Activated CD4-positive, alpha-beta memory T cell treated with anti-CD3 and anti-CD28 coated beads, Interleukin-2, amount 10 ng/mL, durations not matched to agents 7 days and 5 days (primary cell): ENCODE measurements around the gene BCL2L2. TPM values are rescaled to one million over a fixed set of nuclear protein-coding genes. Genes with fewer than 3 reads are reported as not detected.
A peak's percentile ranks its signal among the peaks of the same experiment; 100 is the strongest.

ENCODE experiments used
- CTCF ChIA-PET: fragments of 350-600 bp; sonication (Branson Sonifier 250); formaldehyde crosslinking; loops from one replicate; lab custom pipeline; 2021; ENCODE audit warnings: antibody characterized with exemption, inconsistent platforms; lab: Charles Lee
- POLR2A ChIA-PET: fragments of 350-600 bp; sonication (Branson Sonifier 250); formaldehyde crosslinking; loops from one replicate; lab custom pipeline; 2021; ENCODE audit warnings: antibody characterized with exemption; lab: Charles Lee
- DNase-seq: peaks from one replicate; pipeline ENCODE4 v3.0.0-alpha.2; 2020
- H3K27ac Mint-ChIP-seq: one replicate; pipeline ENCODE4 v1.8.0; 2021; ENCODE audit warnings: mild to moderate bottlenecking, mixed read lengths
- H3K27me3 Mint-ChIP-seq: one replicate; pipeline ENCODE4 v1.8.0; 2021; ENCODE audit warnings: mixed read lengths
- H3K36me3 Mint-ChIP-seq: one replicate; pipeline ENCODE4 v1.8.0; 2021; ENCODE audit warnings: low read depth, mixed read lengths
- H3K4me1 Mint-ChIP-seq: one replicate; pipeline ENCODE4 v1.8.0; 2021; ENCODE audit warnings: mixed read lengths
- H3K4me3 Mint-ChIP-seq: one replicate; pipeline ENCODE4 v1.8.0; 2021; ENCODE audit warnings: mild to moderate bottlenecking, mixed read lengths
- H3K9me3 Mint-ChIP-seq: one replicate; pipeline ENCODE4 v1.8.0; 2021; ENCODE audit warnings: mixed read lengths
- total RNA-seq, 2 experiments: library from RNA; stranded (reverse); gene quantifications; one replicate each; pipeline ENCODE4 v1.2.3, GENCODE V29; 2021

Gene BCL2L2
- total RNA-seq, 2 experiments from 2014 or later: 2.1 to 4.1 TPM

- H3K4me3 Mint-ChIP-seq: no peak overlapping the region
- CTCF ChIA-PET: interaction anchor here (1.2 kb wide), 1 partner anchor 9 kb away, joined by 5 read pairs; no protein-coding TSS in a partner anchor
- no peaks in the 10 kb centered on the region for H3K36me3 Mint-ChIP-seq
- peaks cover 29% of the 10 kb centered on the region for H3K27me3 Mint-ChIP-seq
- no peak for DNase-seq
- peaks cover 6% of the 10 kb centered on the region for H3K9me3 Mint-ChIP-seq
- no peak overlapping the region for H3K27ac Mint-ChIP-seq
- POLR2A ChIA-PET: interaction anchor here (0.9 to 1.0 kb wide), 2 partner anchors 9 to 15 kb away, joined by 3 to 5 read pairs; partner anchors contain the start of gene PABPN1
- H3K4me1 Mint-ChIP-seq: no peaks in the 10 kb centered on the region
Observed at GRCh38 chr14:23335623-23336022, 29.0 kb downstream of the BCL2L2 start.

DNA sequence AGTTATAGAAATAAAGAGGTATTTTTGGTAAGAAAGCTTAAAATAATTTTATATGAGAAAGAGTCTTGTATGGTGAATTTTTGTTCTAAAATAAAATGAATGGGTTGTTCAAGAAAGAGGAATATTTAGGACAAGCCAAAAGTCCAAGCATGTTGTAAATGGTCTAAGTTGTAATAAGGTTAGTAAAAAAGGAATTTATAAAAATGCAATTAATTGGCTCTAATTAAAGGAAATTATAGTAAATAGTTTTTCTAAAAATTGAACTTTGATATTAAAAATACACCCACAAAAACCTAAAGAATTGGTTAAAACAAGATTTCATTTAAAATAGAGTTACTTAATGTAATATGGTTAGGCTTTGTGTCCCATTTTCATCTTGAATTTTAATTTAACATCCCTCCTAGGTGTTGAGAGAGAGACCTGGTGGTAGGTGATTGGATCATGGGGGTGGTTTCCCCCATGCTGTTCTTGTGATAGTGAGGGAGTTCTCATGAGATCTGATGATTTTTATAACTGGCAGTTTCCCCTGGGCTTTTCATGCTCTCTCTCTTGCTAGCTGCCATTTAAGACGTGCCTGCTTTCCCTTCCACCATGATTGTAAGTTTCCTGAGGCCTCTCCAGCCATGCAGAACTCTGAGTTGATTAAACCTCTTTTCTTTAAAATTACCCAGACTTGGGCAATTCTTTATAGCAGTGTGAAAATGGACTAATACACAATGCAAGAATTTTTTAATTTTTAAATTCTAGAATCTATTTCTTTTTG lies 33.1 kb downstream of the BCL2L2 start:
- no peak for DNase-seq
- POLR2A ChIA-PET: interaction anchor here (0.7 kb wide), 1 partner anchor 53 kb away, joined by 3 read pairs; no protein-coding TSS in a partner anchor

GRCh38 chr14:23344481-23344880 lies 37.8 kb downstream of the BCL2L2 start:
- ChIA-PET CTCF (interaction anchor here (1.2 kb wide), 1 partner anchor 35 kb away, joined by 3 read pairs; no protein-coding TSS in a partner anchor), POLR2A (no interaction called here)
- H3K9me3 Mint-ChIP-seq: peaks cover 3% of the 10 kb centered on the region
- H3K4me3 Mint-ChIP-seq: no peak overlapping the region
- no peak for DNase-seq
- no peaks in the 10 kb centered on the region for H3K4me1 Mint-ChIP-seq
- H3K27me3 Mint-ChIP-seq: peaks cover 14% of the 10 kb centered on the region
- no peaks in the 10 kb centered on the region for H3K36me3 Mint-ChIP-seq
- no peak overlapping the region for H3K27ac Mint-ChIP-seq

More for the DNA sequence above, 33.1 kb downstream of the BCL2L2 start:
- H3K27ac Mint-ChIP-seq: no peak overlapping the region
- no peak overlapping the region for H3K4me3 Mint-ChIP-seq
- no peaks in the 10 kb centered on the region for H3K36me3 Mint-ChIP-seq
- peaks cover 6% of the 10 kb centered on the region for H3K9me3 Mint-ChIP-seq
- H3K4me1 Mint-ChIP-seq: no peaks in the 10 kb centered on the region
- peaks cover 35% of the 10 kb centered on the region for H3K27me3 Mint-ChIP-seq
- CTCF ChIA-PET: no interaction called here

DNA sequence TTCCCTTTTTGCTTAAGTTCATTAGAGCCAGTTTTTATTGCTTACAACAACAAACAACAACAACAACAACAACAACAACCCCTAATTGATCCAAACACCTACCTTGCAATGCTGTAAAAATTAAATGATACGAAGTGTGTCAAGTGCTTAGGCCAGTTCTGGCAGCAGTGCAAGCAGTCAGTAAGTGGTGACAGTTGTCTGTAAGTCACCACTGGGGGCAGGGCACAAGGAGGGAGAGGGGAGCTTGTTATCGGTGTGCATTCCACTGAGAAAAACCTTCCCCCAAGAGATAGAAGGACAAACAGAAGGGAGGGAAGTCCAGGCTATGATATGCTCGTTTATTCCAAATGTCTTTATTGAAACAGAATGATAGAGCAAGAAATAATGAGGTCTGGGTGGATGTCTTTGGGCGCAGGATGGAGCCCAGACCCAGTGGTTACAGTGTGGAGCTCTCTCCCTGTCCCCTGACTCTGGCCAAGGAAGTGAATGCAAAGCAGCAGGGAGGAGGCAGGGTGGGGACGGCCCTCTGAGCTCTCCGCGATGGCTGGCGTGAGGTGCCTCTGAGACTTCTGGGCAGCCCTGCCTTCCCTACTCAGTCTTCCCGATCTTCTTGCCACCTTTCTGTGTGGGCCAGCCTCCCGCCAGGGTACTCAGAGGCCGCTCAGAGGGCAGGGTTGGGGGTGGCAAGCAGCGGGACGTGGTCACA lies 39.5 kb downstream of the BCL2L2 start:
- ChIA-PET POLR2A (no interaction called here), CTCF (interaction anchor here (0.6 to 2.1 kb wide), 6 partner anchors 8 to 522 kb away, joined by 3 to 6 read pairs (median 4); partner anchors contain the start of gene PABPN1)
- no peak for DNase-seq
- peaks cover 18% of the 10 kb centered on the region for H3K27me3 Mint-ChIP-seq
- no peak overlapping the region for H3K4me3 Mint-ChIP-seq
- H3K27ac Mint-ChIP-seq: no peak overlapping the region
- H3K4me1 Mint-ChIP-seq: peaks cover 4% of the 10 kb centered on the region
- H3K9me3 Mint-ChIP-seq: no peaks in the 10 kb centered on the region
- H3K36me3 Mint-ChIP-seq: no peaks in the 10 kb centered on the region

GRCh38 chr14:23346693-23347405 lies 40.2 kb downstream of the BCL2L2 start:
- Mint-ChIP-seq H3K4me3 (no peak overlapping the region), H3K27ac (no peak overlapping the region), H3K36me3 (no peaks in the 10 kb centered on the region), H3K4me1 (peaks cover 6% of the 10 kb centered on the region), H3K27me3 (peaks cover 23% of the 10 kb centered on the region), H3K9me3 (no peaks in the 10 kb centered on the region)
- DNase-seq: no peak
- CTCF ChIA-PET: interaction anchor here (0.6 to 2.1 kb wide), 2 partner anchors 25 to 45 kb away, joined by 4 to 6 read pairs; partner anchors contain the start of gene PABPN1
- POLR2A ChIA-PET: no interaction called here

DNA sequence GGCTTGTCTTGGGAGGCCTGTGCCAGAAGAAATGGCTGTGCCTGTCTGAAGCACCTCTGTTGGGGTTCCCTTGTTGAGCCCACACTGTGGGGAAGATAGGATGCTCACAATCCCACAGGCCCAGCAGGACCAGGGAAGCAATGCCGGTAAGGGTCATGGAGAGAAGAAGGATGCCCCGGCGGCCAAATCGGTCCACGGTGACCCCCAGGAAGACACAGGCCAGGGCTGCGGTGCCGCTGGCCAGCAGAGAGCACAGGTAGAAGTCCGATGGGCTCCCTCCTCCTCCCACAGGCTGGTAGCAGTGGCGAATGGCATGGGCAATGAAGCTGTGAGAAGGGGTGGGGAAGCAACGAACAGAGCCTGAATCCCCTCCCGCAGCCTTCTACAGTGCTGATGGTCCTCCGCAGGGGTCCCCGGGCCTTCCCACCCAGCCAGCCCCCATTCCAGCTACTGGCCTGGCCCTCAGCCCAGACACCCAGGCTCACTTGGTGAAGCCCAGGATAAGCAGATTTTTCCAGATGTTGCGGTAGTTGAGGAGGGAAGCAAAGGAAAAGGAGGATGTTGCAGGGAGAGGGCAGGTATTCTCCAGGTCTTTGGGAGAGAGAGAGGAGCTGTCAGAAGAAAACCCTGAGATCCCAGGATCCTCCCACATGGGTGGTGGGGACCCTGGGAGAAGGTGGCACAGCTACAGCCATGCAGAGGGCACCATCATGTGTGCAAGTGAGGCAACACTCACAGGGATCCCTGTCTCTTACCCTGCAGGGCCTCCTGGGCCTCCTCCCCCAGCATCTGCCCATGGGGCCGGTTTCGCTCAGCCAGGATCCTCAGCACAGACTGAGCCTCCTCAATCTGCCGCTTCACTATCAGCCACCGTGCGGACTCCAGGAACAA lies 41.0 kb downstream of the BCL2L2 start:
- Mint-ChIP-seq H3K27me3 (peaks cover 19% of the 10 kb centered on the region), H3K36me3 (no peaks in the 10 kb centered on the region), H3K4me3 (no peak overlapping the region), H3K9me3 (no peaks in the 10 kb centered on the region), H3K4me1 (peaks cover 6% of the 10 kb centered on the region), H3K27ac (no peak overlapping the region)
- DNase-seq: no peak
- ChIA-PET POLR2A (no interaction called here), CTCF (interaction anchor here (2.1 kb wide), 1 partner anchor 26 kb away, joined by 4 read pairs; the partner anchor contains the start of gene PABPN1)

- Mint-ChIP-seq H3K4me3 (no peak overlapping the region), H3K36me3 (no peaks in the 10 kb centered on the region), H3K27me3 (peaks cover 25% of the 10 kb centered on the region), H3K9me3 (no peaks in the 10 kb centered on the region), H3K27ac (no peak overlapping the region), H3K4me1 (peaks cover 9% of the 10 kb centered on the region)
- POLR2A ChIA-PET: no interaction called here
- CTCF ChIA-PET: no interaction called here
- no peak for DNase-seq
Observed at GRCh38 chr14:23348297-23348655, 41.6 kb downstream of the BCL2L2 start.

DNA sequence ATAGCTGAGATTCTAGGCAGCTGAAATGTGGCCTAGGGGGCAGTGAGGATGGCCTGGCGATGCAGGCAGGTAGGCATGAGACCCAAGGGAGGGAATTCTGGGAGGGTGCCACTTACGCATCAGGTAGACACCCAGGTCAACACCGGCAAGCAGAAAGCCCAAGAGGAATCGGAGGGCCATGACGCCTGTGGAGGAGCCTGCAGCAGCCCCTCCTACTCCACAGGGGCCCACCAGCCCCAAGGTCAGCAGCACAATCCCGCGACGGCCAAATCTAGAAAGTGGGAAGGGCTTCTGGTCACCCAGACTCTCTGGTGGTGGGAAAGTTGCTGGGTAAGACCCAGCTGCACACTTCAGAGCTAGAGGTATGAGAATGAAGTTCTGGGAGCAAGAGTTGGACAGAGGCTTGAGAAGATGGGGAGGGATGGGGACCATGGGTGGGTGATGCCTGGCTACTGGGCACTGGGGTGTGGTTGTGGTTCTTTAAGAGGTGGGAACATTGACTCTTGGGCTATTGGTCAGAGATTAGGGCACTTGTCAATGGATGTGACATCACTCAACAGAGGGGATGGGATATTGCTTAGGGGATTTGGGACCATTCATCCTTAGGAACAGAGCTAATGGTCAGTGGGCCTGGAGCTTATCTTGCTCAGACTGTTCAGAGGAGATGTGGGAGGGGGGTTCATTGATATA lies 42.7 kb downstream of the BCL2L2 start:
- ChIA-PET CTCF (no interaction called here), POLR2A (no interaction called here)
- Mint-ChIP-seq H3K36me3 (no peaks in the 10 kb centered on the region), H3K9me3 (no peaks in the 10 kb centered on the region), H3K27ac (no peak overlapping the region), H3K27me3 (peaks cover 35% of the 10 kb centered on the region), H3K4me1 (peaks cover 11% of the 10 kb centered on the region), H3K4me3 (no peak overlapping the region)
- no peak for DNase-seq

DNA sequence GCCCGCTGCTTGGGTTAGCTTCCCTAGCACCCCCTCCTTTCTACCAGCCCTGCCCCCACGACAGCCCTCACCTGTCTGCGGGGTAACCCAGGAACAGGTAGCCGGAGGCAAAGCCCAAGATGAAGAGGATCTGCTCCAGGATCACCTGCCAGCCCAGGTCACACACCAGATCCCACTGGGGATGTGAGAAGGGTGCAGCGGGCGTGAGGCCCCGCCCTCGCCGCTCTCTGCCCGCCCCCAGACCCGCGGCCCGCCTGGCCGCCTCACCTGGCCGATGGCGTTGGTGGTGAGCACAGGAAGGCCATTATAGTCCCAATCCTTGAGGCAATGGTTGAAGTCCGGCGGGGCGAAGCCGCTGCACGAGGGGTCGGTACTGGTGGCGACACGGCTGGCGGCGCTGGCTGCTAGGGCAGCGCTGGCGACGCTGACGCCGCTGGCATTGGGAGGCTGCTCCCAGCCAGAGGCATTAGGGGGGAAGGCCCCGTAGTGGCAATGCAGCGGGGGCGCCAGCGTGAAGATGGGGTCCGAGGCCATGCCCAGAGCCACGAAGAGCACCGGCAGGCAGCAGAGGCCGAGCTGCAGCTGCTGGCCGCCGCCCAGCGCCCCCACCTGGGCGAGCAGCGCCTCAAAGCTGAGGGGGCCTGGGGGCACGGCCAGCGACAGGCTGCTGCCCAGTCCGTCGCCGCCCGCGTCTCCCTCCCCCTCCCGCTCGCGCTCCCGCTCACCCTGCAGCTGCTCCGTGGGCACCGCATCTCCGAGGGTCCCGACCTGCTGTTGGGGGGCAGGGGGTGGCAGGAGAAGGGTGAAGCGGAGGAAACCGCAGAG lies 45.3 kb downstream of the BCL2L2 start:
- DNase-seq: no peak
- Mint-ChIP-seq H3K27ac (no peak overlapping the region), H3K9me3 (no peaks in the 10 kb centered on the region), H3K4me1 (peaks cover 11% of the 10 kb centered on the region), H3K36me3 (no peaks in the 10 kb centered on the region), H3K27me3 (peaks cover 51% of the 10 kb centered on the region), H3K4me3 (peak overlapping the region; percentile 47)
- POLR2A ChIA-PET: interaction anchor here (1.2 to 1.6 kb wide), 2 partner anchors 31 to 66 kb away, joined by 3 to 4 read pairs; partner anchors contain the start of genes HOMEZ and PABPN1
- CTCF ChIA-PET: interaction anchor here (1.0 to 1.6 kb wide), 4 partner anchors 25 to 44 kb away, joined by 3 to 6 read pairs (median 4); partner anchors contain the start of genes CMTM5 and PABPN1

DNA sequence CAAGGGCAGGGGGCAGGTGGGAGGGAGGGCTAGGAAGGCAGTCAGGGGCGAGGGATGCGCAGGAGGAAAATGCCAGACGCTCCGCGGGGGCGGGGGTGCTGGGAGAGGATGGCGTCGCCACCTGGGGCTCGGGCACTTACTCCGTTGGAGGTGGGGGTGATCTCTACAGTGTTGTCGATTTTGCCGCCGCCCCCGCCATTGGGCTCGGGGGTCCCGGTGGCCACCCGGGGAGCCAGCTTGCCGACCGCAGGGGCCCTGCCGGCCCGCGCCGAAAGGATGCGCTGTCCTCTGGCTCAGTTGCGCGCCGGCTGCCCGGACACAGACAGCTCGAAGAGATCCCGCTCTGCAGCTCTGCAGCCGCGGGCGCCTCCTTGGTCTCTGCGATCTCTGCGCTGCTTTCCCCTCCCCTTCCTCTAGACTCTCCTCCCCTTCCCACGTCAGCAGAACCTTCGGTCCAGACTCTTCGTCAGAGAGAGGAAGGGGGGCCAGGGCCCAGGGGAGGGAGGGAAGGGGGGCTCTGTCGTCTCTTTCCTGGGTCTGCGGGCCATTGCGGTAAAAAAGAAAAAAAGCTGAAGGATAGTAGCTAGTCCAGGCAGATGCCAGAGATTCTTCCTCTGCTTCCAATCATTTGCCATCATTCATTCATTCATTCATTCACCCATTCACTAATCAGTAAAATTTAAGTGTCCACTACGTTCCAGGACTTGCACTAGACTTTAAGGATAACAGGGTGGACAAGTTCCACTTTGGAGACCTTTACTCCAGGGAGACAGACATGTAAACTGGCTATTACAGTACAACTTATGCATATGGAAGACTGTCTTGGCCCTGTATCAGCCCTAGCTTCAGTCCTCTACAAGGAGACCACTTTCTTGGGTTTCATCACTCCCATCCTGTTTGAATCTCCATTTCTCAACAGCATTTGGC lies 46.1 kb downstream of the BCL2L2 start, which contains the start of gene SLC22A17:
Gene SLC22A17, minus strand, starts transcription at position 382 of the 927 bp plus-strand sequence.
- H3K27ac Mint-ChIP-seq: no peak within 1 kb of the TSS
- no peaks in the 10 kb centered on the region for H3K9me3 Mint-ChIP-seq
- peaks cover 11% of the 10 kb centered on the region for H3K4me1 Mint-ChIP-seq
- ChIA-PET CTCF (interaction anchor here (0.7 to 1.6 kb wide), 7 partner anchors 7 to 45 kb away, joined by 3 to 6 read pairs (median 3); partner anchors contain the start of genes CMTM5 and PABPN1), POLR2A (interaction anchor here (1.2 to 1.6 kb wide), 3 partner anchors 9 to 67 kb away, joined by 3 to 4 read pairs (median 4); partner anchors contain the start of genes HOMEZ and PABPN1)
- H3K27me3 Mint-ChIP-seq: peaks cover 51% of the 10 kb centered on the region
- H3K36me3 Mint-ChIP-seq: no peaks in the 10 kb centered on the region
- H3K4me3 Mint-ChIP-seq: peak within 1 kb of the TSS; percentile 47
- DNase-seq: peak; percentile 46
